Stimulated activated CD8-positive, alpha-beta memory T cell treated with anti-CD3 and anti-CD28 coated beads, Interleukin-2, amount 100 ng/mL, for 1 hour (primary cell): Measurements from ENCODE around the gene HINT3.
"Not testable (repeated sequence)": the region's sequence is repeated elsewhere in the genome, so short reads cannot be mapped to it uniquely, and the experiment has no call there.

ENCODE experiments used
- DNase-seq, 2 donors: peaks; one replicate each; pipeline ENCODE4 v3.0.0-alpha.2; 2020; ENCODE audit warnings: low read depth in 2 of 2

Gene HINT3

DNA sequence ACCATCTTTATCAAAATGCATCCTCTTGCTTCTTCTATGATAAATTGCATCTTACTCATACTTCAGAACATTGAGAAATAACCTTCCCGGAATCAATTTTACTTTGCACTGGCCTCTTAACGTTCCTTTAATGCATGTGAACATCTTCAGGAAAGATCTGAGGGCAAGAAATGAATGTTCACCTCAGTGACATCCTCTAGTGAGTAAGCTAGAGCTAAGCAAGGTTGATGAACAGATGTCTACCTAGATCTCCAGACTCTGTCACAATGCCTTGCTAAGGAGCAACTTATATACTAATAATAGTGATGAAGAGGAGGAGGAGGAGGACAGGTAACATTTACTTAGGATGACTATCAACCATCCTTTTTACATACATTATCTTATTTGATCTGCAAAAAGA lies 16.8 kb upstream of the HINT3 start:
- no peak for DNase-seq

DNA sequence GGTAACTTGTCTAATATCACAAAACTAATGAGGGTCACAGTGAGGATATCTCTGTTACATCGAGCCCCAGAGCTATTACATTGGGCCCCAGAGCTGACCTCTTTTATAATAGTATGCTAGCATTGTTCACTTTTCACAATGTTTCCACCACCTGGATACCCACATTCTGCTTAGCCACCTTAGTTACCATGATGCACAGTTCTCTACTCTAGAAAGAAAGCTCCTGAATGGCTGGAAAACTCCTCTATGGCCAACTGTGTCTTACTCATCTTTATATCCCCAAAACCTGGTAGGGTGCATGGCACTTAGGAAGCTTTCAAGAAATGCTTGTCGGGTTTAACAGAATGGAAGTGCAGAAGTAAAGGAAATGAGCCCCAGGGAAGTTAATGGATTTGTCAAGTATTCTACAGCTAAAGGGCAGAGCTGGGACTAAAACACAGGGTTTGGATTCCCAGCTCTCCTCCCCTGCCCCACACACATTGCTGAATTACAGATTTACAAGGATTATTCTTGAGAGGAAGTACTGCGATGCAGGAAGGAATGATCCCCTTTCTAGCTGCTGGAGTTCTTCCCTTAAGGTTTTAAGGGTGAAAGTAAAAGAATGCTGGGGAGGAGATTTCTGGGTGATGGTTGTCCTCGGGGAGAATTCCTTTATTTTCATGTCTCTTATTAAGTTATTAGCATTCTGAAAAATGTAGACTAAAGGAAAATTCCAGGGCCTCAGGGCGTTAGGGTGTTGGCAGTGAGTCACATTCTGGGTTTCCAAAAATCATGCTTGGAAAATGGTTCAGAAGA lies 16.1 kb upstream of the HINT3 start:
- DNase-seq: no peak

DNA sequence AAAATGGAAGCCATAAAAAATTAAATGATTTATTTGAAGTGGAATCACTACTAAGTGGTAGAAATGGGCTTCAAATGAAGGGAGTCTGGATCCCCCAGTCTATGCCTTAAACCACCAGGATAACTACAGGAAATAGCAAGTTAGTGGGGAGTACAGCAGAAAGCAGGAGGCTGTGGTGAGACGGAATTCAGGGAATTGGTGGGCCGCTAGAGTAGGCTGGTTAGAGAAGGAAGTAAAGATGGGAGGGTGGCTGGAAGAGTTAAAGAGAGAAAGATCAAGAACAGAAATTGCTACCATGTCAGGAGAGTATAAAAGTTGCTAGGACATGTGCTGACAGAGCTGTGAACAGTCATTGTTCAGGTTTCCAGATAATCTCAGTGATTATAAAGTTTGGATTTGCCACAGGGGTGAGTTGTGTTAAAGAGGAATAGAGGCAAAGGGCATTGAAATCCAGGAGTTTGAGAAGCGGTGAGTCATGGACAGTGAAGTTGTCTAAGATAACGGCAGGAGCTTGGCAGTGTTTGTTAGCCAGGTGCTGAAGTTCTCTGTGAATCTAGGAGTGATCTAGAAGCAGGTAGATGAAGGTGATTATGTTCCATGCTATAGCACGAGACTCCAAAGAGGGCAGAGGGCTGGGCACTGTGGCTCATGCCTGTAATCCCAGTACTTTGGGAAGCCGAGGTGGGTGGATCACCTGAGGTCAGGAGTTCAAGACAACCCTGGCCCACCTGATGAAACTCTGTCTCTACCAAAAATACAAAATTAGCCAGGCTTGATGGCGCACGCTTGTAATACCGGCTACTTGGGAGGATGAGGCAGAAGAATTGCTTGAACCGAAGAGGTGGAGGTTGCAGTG lies 13.7 kb upstream of the HINT3 start:
- no peak for DNase-seq

DNA sequence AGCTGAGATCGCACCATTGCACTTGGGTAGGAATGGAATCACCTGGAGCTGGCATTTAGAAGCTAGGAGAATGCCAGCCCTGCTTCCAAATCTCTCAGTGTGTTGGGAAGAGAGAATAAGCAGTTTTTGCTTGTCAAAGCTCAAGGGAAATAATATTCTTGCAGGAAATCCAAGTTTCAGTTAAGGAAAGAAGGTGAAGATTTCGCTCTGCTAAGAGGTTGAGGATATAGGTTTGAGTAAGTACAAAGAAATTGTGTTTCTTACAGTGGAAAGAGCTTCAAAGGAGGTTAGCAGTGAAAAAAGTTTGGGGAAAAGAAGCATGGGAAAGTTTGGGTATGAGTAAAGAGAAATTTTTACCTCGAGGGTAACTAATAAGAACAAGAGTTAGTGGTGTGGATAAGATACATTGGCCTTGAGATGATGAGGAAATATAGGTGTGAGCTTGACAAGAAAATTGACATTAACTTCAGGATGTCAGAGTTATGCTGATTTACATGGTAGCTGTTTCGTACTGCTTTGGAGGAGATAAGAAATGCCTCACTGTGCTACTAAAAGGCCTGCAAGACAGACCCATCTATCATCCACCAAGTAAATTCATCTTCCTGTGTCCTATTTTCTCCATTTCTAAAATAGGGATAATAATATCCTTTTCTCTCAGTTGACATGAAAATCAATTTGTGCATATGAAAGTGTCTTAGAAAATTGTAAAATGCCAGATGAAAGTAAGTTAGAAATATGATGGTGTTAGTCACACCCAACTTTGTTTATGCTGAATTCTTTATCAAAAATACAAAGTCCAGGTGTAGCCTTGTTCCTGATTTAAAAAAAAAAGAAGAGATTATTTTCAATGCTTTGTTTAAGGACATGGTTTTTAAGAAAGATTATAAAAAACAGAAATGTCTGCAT lies 12.8 kb upstream of the HINT3 start:
- DNase-seq: no peak

DNA sequence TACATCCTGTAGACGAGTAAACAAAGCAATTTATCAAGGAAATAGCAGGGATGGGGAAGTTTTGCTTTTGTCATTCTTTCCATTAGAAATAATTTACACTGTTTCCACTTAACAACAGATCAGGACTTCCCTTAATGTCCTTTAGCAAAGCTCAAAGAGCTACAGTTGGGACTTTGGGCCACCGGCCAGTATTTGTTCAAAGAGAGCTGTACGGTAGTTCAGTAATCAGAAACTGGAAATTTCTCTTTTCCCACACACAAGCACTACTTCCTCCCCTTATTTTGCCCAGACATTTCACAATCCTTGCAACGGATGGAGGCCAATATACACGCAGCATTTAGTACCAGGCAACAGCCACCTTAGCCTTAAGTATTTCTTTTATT lies 12.1 kb upstream of the HINT3 start:
- DNase-seq: no peak

DNA sequence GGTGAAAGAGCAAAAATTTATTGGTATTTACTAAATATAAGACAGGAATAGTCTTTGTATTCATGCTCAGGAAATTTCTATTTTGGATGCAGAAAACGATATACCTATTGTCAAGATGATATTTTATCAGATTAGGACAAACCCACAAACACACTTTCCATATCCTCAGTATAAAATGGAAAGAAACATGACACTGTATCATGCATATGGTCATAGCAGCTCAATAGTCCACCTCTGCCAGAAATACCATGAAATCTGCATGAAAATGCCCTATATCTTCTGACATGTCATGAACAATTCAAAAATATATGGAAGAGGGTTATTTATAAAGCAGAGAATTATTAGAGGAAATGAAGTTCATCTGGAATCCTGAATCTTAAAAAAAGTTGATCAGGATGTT lies 11.7 kb upstream of the HINT3 start:
- no peak for DNase-seq

DNA sequence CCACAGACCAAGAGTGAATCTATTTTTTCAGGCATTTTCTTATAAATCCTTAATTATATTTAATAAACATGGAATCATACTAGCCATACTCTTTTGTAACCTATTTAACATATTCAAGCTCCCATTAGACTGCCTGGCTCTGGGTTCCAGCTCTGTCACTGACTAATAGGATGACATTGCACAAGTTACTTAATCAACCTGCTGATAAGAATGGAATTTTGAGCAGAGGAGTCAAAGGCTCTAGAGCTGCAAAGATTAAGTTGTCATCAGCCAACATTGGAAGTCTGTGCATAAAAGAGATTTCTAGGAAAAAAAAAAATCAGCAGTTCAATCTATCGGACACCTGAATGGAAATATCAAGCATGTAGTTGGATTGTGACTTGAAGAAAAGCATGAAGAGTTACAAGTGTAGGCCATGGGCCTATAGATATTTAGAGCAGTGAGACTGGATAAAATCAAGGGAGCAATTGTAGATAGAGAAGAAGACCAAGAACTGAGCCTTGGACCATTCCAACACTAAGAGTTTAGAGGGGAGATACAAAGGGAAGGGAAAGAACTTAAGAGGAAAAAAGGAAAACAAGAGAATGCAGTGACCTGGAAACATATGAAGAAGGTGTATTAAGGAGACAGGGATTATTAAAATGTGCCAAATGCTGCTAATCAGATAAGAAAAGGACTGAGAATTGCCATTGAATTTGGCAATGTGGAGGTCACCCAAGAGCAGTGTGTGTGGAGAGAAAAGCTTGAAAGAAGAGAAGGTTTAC lies 11.0 kb upstream of the HINT3 start:
- no peak for DNase-seq

DNA sequence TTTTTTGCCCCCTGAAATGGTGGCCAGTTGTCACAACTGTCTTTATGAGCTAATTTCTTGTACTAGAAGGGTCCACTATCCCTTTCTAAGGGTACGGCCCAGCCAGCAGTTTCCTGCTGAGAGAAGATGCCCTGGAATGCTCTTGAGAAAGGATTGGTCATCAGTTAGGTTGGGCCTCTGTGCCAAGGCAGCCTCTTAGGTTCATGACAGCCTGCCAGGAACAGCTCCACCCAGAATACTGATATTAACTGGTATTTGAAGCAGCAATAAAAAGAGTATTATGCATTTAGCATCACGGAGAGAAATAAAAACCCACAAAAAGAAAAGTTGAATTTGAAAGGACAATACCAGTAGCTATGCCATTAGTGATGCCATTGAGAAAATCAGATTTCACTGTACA lies 9.0 kb upstream of the HINT3 start:
- DNase-seq: no peak

DNA sequence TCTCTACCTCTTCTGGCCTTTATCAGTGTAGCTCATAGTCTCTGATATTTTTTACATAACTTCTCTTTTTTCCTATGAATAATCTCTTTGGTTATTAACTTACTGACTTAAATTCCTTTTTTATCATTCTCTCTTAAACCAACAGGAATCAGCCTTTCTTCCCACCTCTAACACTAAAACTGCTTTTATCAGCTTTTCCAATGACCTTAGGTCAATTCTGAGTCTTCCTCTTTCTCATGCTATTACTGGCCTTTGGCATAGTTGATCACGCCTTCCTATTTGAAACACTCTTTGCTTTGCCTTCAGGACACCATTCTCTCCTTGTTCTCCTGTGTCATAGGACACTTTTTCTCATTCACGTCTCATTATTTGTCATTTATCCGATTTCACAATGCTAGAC lies 8.1 kb upstream of the HINT3 start:
- DNase-seq: no peak

DNA sequence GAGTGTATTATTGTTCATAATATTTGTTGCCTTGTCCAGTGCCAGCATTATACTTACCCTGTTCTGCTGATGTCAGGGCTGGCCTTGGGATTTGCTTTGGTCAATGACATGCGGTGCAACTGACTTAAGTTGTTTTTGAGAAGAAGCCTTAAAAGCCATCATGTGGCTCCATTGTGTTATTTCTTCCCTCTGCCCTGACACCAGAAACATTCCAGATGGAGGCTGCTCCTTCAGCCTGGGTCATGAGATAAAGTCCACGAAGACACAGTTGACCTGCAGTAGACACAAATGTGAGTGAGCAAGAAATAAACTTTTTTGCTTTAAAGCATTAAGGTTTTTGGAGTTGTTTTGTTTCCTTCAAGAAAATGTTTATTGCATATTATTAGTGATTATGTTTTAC lies 7.5 kb upstream of the HINT3 start:
- DNase-seq: no peak

DNA sequence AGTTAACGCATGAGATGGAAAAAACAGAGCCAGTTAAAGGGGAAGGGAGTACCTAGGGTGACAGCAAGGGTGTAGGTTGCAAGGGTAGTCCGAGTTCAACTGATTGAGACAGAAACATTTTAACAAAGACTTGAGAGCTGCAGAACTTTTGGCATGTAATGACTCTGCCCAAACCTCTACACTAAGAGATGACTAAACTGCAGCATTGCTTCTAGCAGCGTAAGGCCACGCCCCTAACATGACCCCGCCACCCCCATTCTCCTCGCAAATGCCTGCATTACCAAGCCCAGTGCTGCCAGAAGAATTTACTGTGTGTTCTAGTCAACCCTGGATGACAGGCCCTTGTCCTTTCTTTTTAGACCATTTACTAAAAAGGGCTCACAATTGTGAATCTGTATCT lies 6.3 kb upstream of the HINT3 start:
- no peak for DNase-seq

DNA sequence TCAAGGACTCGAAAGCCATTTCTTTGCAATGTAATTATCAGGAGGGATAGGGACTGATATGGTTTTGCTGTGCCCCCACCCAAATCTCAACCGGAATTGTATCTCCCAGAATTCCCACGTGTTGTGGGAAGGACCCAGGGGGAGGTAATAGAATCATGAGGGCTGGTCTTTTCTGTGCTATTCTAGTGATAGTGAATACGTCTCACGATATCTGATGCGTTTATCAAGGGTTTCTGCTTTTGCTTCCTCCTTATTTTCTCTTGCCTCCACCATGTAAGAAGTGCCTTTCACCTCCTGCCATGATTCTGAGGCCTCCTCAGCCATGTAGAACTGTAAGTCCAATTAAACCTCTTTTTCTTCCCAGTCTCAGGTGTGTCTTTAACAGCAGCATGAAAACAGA lies 5.9 kb upstream of the HINT3 start:
- DNase-seq: not testable (repeated sequence)

DNA sequence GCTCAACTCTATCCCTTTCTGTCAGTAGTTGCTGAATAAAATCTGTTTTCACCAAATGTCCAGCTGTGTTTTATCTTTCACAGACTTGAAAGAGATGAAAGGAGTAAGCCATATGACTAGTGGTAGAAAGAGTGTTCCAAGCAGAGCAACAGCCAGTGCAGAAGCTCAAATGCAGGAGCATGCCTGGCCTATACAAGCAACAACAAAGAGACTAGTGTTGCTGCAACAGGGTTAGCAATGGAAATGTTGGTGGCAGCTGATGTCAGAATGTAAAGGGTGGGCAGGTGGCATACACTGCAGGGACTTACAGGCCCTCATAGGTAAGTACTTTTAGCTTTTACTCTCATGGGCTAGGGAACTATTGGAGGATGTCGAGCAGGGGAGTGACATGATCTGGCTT lies 5.2 kb upstream of the HINT3 start:
- no peak for DNase-seq

DNA sequence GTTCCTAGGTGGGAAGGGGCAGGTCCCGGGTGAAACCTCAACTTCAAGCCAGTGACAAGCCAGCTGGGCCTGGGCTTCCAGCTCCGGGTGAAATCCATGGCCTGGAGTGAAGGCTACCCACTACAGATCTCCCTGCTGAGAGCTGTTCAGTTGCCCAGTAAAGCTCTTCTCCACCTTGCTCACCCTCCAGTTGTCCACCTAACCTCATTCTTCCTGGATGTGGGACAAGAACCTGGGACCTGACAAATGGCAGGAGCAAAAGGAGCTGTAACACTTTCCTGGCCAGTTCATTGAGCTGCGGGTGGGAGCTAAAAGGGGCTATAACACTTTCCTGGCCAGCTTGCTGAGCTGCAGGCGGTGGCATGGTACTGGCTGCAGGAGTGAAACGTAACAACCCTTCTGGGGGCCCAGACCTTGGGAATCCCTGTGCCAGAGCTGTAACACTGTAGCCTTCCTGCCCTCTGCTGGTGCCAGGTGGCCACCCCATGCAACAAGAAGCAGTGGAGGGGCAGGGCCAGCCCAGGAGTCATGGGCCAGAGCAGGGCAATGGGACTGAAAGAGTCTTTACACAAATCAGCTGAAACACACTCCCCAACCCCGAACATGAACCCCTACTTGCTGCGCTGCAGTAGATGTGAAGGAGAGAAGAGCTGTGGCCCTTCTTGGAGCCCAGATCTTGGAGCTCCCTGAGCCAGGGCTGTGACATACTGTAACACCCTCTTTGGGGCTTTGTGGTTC lies 3.6 kb upstream of the HINT3 start:
- DNase-seq: no peak

DNA sequence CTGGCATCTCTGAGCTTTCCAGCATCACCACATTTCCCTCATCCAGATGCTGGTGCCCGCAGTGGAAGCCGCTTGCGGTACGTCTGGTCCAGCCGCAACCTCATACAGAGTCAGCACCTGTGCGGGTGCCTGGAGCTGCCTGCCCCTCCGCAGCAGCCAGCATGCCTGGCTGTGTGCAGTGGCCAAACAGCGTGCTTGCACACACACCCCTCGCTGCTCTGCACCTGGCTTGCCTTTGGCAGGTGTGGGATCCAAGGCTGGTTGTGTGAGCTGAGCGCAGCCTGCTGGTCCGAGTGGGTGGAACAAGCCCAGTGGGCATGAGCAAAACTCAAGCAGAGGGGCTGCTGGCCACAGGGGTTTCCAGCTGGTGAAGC lies 3.1 kb upstream of the HINT3 start:
- DNase-seq: no peak

DNA sequence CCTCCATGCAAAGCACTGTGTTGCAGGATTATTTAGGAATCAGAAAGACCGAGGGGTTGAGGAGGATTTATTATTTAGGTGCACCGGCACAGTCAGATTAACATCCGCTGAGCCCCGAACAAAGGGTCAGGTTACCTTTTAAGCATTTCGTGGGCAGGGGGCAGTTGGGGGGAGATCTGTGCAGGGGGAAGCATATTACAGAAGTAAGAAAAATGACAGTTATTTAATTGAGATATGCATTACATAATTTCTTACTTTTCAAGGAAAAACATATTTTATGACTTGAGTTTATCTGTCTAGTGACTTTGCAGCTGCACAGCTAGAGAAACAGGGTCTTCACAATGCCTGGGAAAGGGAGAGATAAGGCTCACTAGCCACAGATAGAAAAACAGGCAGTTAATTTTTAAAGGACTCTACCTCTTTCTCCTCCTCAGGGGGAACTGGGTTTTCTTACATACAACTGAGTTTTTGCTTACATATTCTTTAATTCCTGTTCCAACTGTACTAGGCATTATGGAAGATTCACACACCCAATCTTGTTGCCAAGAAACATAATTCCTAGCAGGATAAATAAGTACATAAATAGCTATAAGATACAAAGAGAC lies 1.7 kb upstream of the HINT3 start:
- DNase-seq: no peak

DNA sequence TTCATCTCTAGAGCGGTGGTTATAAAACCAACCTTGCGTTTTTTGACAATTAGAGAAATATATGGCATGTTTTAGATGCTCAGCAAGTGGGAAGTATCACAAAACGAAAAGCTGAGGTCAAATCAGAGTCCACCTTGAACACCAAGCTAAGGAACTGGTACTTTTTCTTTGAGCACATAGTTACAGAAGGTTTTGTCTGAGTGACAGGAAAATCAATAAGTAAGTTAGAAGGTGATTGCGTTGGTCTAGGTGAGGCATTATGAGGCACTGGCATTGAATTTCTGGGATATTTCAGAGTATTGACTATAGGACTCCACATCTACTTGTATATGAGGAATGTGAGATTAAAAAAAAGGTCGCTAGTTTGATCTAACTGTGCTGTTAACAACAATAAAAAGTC lies 597 bp upstream of the HINT3 start:
- DNase-seq: no peak

DNA sequence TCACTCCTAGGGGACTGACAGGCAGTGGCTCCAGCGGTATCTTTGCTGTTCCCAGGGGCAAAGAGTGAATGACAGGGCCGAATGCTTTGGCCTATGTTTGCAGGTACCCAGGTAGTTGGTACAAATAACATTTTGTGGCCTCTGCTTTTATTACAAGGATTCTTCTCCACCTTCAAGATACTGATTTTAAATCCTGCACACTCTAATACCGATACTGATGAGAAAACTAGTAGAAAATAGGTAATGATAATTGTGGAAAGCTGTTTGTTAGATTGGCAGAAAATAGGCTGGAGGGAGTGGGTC lies 772 bp downstream of the HINT3 start:
- DNase-seq: no peak

DNA sequence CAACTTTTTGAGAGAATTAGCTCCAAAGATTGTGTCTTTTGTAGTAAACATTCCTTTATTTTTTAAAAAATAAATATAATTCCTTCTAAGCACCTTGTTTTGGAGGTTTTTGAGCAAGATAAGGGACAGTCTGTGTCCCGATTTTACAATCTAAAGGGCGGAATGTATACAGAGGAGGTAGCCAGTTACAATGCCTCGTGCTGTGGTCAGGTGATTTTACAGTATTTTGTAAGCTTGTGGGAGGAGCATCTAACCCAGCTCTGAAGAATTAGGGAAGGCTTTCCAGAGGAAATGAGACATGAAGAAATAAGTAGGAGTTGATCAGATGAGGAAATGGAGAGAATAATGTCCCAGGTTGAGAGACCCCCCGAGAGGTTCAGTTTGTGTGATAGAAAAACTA lies 1.3 kb downstream of the HINT3 start:
- no peak for DNase-seq

DNA sequence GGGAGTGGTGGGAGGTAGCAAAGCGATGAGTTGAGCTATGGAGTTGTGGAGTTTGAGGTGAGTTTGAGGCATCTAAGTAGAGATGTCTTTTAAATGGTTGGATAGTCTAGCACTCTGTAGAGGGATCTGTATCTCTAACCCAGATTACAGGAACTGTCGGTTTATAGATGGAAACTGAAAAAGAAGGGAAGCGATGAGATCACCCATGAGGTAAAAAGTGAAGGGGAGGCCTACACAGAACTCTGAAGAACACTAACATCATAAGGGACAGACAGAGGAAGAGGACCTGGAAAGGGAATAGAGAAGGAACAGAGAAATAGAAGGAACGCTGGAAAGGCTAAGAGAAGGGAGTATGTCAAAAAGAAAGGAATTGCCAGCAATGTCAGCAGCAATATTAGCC lies 2.5 kb downstream of the HINT3 start:
- DNase-seq: no peak

DNA sequence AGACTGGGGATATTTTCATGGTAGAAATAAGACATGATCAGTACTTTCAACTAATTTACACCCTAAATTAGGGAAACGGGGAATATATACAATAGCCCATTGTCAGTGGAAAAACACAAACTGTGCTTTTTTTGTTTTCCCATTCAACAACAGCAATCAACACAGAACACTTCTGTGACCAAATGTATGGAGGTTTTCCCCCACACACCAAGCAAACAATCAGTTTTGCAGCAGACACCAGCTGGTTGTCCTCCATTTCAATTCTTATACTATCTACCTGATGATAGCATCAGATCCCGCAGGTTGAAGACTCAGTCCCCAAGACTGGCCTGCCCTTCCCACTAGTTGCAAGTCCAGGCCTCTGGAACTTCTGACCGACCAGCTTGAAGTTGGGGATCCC lies 4.5 kb downstream of the HINT3 start:
- DNase-seq: no peak
